ENCODE measurements around the gene LPAR1.

The LPAR1 gene

DNA sequence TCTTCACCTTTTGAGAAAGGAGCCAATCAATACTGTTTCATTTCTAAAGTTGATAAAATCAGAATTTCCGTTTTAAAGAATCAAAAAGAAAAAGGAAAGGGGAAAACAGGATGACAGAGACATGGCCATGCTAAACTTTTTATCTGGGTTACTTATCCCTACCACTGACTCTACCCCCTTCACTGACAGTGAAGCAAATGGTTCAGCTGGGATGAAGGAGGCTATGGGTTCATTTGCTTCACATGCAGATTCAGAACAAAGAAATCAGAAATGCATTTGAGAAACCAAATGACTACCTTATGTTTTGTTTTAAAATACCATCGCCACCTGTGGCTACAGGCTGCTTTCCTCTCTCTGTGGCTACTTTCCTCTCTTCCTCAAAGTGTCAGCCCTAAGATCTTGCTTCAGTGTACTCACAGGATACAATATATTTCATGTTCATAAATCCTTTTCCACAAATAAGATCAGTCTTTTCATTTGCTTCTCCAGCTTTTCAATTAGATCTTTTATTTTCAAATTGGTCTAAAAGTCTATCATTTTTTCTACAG is 53.3 kb downstream of the LPAR1 start:
- Histone ChIP-seq H3K27me3 (replicated peaks; ENCODE audit: insufficient read depth, low read length) (no peaks in the 10 kb centered on the region), H4K20me1 (ENCODE audit: insufficient read depth, low read length) (no peaks in the 10 kb centered on the region), H3K4me3 (ENCODE audit: low read length) (no peak overlapping the region), H3K27ac (ENCODE audit: low read length) (no peak overlapping the region), H3K9me3 (replicated peaks; ENCODE audit: insufficient read depth, low read length) (no peaks in the 10 kb centered on the region), H3K4me2 (ENCODE audit: low read depth, low read length) (no peak overlapping the region), H3K79me2 (ENCODE audit: low read length) (no peaks in the 10 kb centered on the region), H3K36me3 (replicated peaks; ENCODE audit: insufficient read depth, low read length) (no peaks in the 10 kb centered on the region), H3K9me2 (replicated peaks; ENCODE audit: insufficient read depth, low read length) (no peaks in the 10 kb centered on the region), H3K9ac (ENCODE audit: low read length) (no peak overlapping the region), H3F3A (ENCODE audit: insufficient read depth, low read length) (no peaks in the 10 kb centered on the region), H3K4me1 (ENCODE audit: low read length) (no peaks in the 10 kb centered on the region), H2AFZ (ENCODE audit: low read length) (no peak overlapping the region)
- no peak for TF ChIP-seq EZH2 (optimal IDR thresholded peaks at IDR 0.05; ENCODE audit: low read depth, low read length)
- TF ChIP-seq, protein P1, sequence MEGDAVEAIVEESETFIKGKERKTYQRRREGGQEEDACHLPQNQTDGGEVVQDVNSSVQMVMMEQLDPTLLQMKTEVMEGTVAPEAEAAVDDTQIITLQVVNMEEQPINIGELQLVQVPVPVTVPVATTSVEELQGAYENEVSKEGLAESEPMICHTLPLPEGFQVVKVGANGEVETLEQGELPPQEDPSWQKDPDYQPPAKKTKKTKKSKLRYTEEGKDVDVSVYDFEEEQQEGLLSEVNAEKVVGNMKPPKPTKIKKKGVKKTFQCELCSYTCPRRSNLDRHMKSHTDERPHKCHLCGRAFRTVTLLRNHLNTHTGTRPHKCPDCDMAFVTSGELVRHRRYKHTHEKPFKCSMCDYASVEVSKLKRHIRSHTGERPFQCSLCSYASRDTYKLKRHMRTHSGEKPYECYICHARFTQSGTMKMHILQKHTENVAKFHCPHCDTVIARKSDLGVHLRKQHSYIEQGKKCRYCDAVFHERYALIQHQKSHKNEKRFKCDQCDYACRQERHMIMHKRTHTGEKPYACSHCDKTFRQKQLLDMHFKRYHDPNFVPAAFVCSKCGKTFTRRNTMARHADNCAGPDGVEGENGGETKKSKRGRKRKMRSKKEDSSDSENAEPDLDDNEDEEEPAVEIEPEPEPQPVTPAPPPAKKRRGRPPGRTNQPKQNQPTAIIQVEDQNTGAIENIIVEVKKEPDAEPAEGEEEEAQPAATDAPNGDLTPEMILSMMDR (IDR thresholded peaks at IDR 0.05; ENCODE audit: low read length), result no peak
- TF ChIP-seq EZH2phosphoT487 (IDR thresholded peaks at IDR 0.05; ENCODE audit: low read length), result no peak
- DNase-seq, result no peak

DNA sequence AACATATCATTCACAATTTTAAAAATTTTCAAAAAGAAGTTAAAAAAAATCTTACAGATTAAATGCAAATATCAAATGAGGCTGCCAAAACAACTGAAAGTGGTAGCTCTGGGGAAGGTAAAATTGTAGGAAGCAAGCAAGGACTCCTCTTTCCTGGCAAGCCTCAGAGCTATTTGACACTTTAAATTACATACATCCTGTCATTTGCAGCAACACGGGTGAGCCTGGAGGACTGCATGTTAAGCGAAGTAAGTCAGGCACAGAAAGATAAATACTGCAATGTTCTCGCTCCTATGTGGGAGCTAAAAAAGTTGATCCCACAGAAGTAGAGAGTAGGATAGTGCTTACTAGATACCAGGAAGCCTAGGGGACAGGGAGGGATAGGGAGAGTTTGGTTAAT is 58.0 kb downstream of the LPAR1 start:
- Histone ChIP-seq H3K9ac (ENCODE audit: low read length) (no peak overlapping the region), H4K20me1 (ENCODE audit: insufficient read depth, low read length) (no peaks in the 10 kb centered on the region), H2AFZ (ENCODE audit: low read length) (no peak overlapping the region), H3K4me3 (ENCODE audit: low read length) (no peak overlapping the region), H3K9me3 (replicated peaks; ENCODE audit: insufficient read depth, low read length) (no peaks in the 10 kb centered on the region), H3K27me3 (replicated peaks; ENCODE audit: insufficient read depth, low read length) (no peaks in the 10 kb centered on the region), H3K4me1 (ENCODE audit: low read length) (no peaks in the 10 kb centered on the region), H3K79me2 (ENCODE audit: low read length) (no peaks in the 10 kb centered on the region), H3F3A (ENCODE audit: insufficient read depth, low read length) (0 out of 2 replicates have a peak, but pooled peaks cover 2% of the 10 kb centered on the region), H3K4me2 (ENCODE audit: low read depth, low read length) (no peak overlapping the region), H3K9me2 (replicated peaks; ENCODE audit: insufficient read depth, low read length) (0 out of 2 replicates have a peak, but pooled peaks cover 3% of the 10 kb centered on the region), H3K27ac (ENCODE audit: low read length) (no peak overlapping the region), H3K36me3 (replicated peaks; ENCODE audit: insufficient read depth, low read length) (no peaks in the 10 kb centered on the region)
- no peak for TF ChIP-seq EZH2 (optimal IDR thresholded peaks at IDR 0.05; ENCODE audit: low read depth, low read length)
- TF ChIP-seq, protein P1 (IDR thresholded peaks at IDR 0.05; ENCODE audit: low read length), result no peak
- TF ChIP-seq EZH2phosphoT487 (IDR thresholded peaks at IDR 0.05; ENCODE audit: low read length), result no peak
- DNase-seq, result no peak

DNA sequence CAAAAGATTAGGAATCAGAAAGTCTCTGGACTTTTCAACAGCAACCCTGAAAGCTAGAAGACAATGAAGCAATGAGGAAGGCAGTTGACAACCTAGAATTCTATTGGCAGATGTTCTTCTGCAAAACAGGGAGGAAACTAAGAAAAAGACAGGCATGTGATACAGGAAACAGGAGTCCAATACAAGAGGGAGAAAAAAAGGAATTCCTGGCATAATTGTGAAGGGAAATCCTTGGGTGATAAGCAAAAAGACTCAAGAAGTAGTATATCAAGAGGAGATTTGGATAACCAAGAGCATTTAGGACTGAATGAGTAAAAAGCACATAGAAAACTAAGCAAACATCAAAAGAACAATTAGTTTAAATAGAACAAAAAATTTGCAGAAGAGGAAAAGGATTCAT is 58.6 kb downstream of the LPAR1 start:
- no peaks in the 10 kb centered on the region for H3K9me3 ChIP-seq (replicated peaks; ENCODE audit: insufficient read depth, low read length)
- H3K36me3 ChIP-seq (replicated peaks; ENCODE audit: insufficient read depth, low read length), result no peaks in the 10 kb centered on the region
- H4K20me1 ChIP-seq (ENCODE audit: insufficient read depth, low read length), result no peaks in the 10 kb centered on the region
- H3K9ac ChIP-seq (ENCODE audit: low read length), result no peak overlapping the region
- no peaks in the 10 kb centered on the region for H3K79me2 ChIP-seq (ENCODE audit: low read length)
- DNase-seq, result no peak
- H3K9me2 ChIP-seq (replicated peaks; ENCODE audit: insufficient read depth, low read length), result 0 out of 2 replicates have a peak, but pooled peaks cover 3% of the 10 kb centered on the region
- H3F3A ChIP-seq (ENCODE audit: insufficient read depth, low read length), result 0 out of 2 replicates have a peak, but pooled peaks cover 2% of the 10 kb centered on the region
- no peak overlapping the region for H3K4me3 ChIP-seq (ENCODE audit: low read length)
- TF ChIP-seq, protein P1 (IDR thresholded peaks at IDR 0.05; ENCODE audit: low read length), result no peak
- TF ChIP-seq EZH2 (optimal IDR thresholded peaks at IDR 0.05; ENCODE audit: low read depth, low read length) (no peak), EZH2phosphoT487 (IDR thresholded peaks at IDR 0.05; ENCODE audit: low read length) (no peak)
- no peak overlapping the region for H3K4me2 ChIP-seq (ENCODE audit: low read depth, low read length)
- H3K27ac ChIP-seq (ENCODE audit: low read length), result no peak overlapping the region
- no peak overlapping the region for H2AFZ ChIP-seq (ENCODE audit: low read length)
- no peaks in the 10 kb centered on the region for H3K27me3 ChIP-seq (replicated peaks; ENCODE audit: insufficient read depth, low read length)
- H3K4me1 ChIP-seq (ENCODE audit: low read length), result no peaks in the 10 kb centered on the region

Data from MM.1S (cell line).